Astrocyte of the spinal cord (primary cell): Measurements from ENCODE around the gene GLRA3.

Experiments
- DNase-seq: peaks from one replicate; pipeline ENCODE4 v3.0.0; 2011; ENCODE audit warnings: low read depth, low spot score
- H3K4me3 ChIP-seq: 2 replicates; pipeline ENCODE4 v1.5.1; 2011; ENCODE audit warnings: low read depth, mild to moderate bottlenecking, low read length, moderate library complexity
- CTCF ChIP-seq: IDR thresholded peaks from 2 replicates; pipeline ENCODE4 v1.5.1; 2012; ENCODE audit warnings: low read depth, mild to moderate bottlenecking, low read length, inconsistent platforms
- in situ Hi-C: cut with HindIII; loops from 2 replicates; pipeline ENCODE4 v1.10.0; 2017; ENCODE audit warnings: low sequenced_read_pairs

Gene GLRA3

GRCh38 chr4:174855050-174855449 is 26.0 kb upstream of the GLRA3 start:
- no peak overlapping the region for H3K4me3 ChIP-seq
- no peak for TF ChIP-seq CTCF
- in situ Hi-C loops = no loop called here
- DNase-seq = no peak

GRCh38 chr4:174853629-174854028 is 24.6 kb upstream of the GLRA3 start:
- TF ChIP-seq CTCF = no peak
- H3K4me3 ChIP-seq = no peak overlapping the region
- in situ Hi-C loops = no loop called here
- no peak for DNase-seq

GRCh38 chr4:174848596-174848995 is 19.5 kb upstream of the GLRA3 start:
- in situ Hi-C loops = no loop called here
- H3K4me3 ChIP-seq = no peak overlapping the region
- no peak for TF ChIP-seq CTCF
- DNase-seq = no peak

GRCh38 chr4:174847801-174848427 is 18.9 kb upstream of the GLRA3 start:
- DNase-seq = no peak
- in situ Hi-C loops = no loop called here
- H3K4me3 ChIP-seq = no peak overlapping the region
- no peak for TF ChIP-seq CTCF

GRCh38 chr4:174835536-174835935 is 6.5 kb upstream of the GLRA3 start:
- TF ChIP-seq CTCF = no peak
- H3K4me3 ChIP-seq = no peak overlapping the region
- DNase-seq = no peak
- in situ Hi-C loops = no loop called here

GRCh38 chr4:174834477-174834876 is 5.4 kb upstream of the GLRA3 start:
- in situ Hi-C loops = no loop called here
- no peak overlapping the region for H3K4me3 ChIP-seq
- DNase-seq = no peak
- TF ChIP-seq CTCF = no peak

GRCh38 chr4:174826660-174827059 is 2.4 kb downstream of the GLRA3 start:
- DNase-seq = no peak
- in situ Hi-C loops = no loop called here
- TF ChIP-seq CTCF = no peak
- H3K4me3 ChIP-seq = no peak overlapping the region
